ENCODE results near the gene FAM240A. TPM values are rescaled to one million over a fixed set of nuclear protein-coding genes. Genes with fewer than 3 reads are reported as not detected.

Gene FAM240A
- total RNA-seq, 2 experiments from 2014 or later, result not detected

- Mint-ChIP-seq H3K9me3 (no peaks in the 10 kb centered on the region), H3K4me1 (ENCODE audit: low read depth) (no peaks in the 10 kb centered on the region), H3K27ac (no peak overlapping the region), H3K27me3 (no peaks in the 10 kb centered on the region), H3K4me3 (no peak overlapping the region), H3K36me3 (ENCODE audit: low read depth) (peaks cover 24% of the 10 kb centered on the region)
- ChIA-PET CTCF (no interaction called here), POLR2A (no interaction called here)
- Histone ChIP-seq H3K4me3 (ENCODE audit: low read length) (no peak overlapping the region), H3K27ac (ENCODE audit: low read depth in 1 of 2, low read length in 2 of 2) (no peak overlapping the region), H3K9me3 (ENCODE audit: control insufficient read depth in 1 of 2, insufficient read depth in 1 of 2, low read length in 2 of 2) (no peaks in the 10 kb centered on the region), H3K4me1 (ENCODE audit: insufficient read depth, low read length) (no peaks in the 10 kb centered on the region), H3K27me3 (ENCODE audit: control insufficient read depth in 1 of 2, insufficient read depth in 2 of 2, low read length in 2 of 2) (no peaks in the 10 kb centered on the region), H3K36me3 (ENCODE audit: insufficient read depth, low read length) (peaks cover 4% of the 10 kb centered on the region)
- DNase-seq, result peak in 2 of 14 experiments; percentile 0 to 7
- no peak for TF ChIP-seq CTCF (IDR thresholded peaks at IDR 0.05)
- no peak for ATAC-seq (ENCODE audit: poor library complexity)
- intact Hi-C loops (cut with DNase I, micrococcal nuclease), result no loop called here
Measured at GRCh38 chr3:46669191-46669999, 57.1 kb downstream of the FAM240A start.

GRCh38 chr3:46670000-46670890, 57.9 kb downstream of the FAM240A start:
- Mint-ChIP-seq H3K4me1 (ENCODE audit: low read depth) (no peaks in the 10 kb centered on the region), H3K27ac (no peak overlapping the region), H3K36me3 (ENCODE audit: low read depth) (peaks cover 33% of the 10 kb centered on the region), H3K4me3 (no peak overlapping the region), H3K9me3 (no peaks in the 10 kb centered on the region), H3K27me3 (no peaks in the 10 kb centered on the region)
- H3K9me3 ChIP-seq (ENCODE audit: control insufficient read depth in 1 of 2, insufficient read depth in 1 of 2, low read length in 2 of 2), result no peaks in the 10 kb centered on the region
- ChIA-PET POLR2A (no interaction called here), CTCF (no interaction called here)
- peak in 1 of 14 experiments; percentile 4 for DNase-seq
- no peak overlapping the region for H3K4me3 ChIP-seq (ENCODE audit: low read length)
- peaks cover 8% of the 10 kb centered on the region for H3K36me3 ChIP-seq (ENCODE audit: insufficient read depth, low read length)
- no peaks in the 10 kb centered on the region for H3K4me1 ChIP-seq (ENCODE audit: insufficient read depth, low read length)
- H3K27ac ChIP-seq (ENCODE audit: low read depth in 1 of 2, low read length in 2 of 2), result no peak overlapping the region
- no peak for ATAC-seq (ENCODE audit: poor library complexity)
- H3K27me3 ChIP-seq (ENCODE audit: control insufficient read depth in 1 of 2, insufficient read depth in 2 of 2, low read length in 2 of 2), result no peaks in the 10 kb centered on the region
- intact Hi-C loops (cut with DNase I, micrococcal nuclease), result no loop called here
- no peak for TF ChIP-seq CTCF (IDR thresholded peaks at IDR 0.05)

GRCh38 chr3:46670891-46671427, 58.6 kb downstream of the FAM240A start:
- POLR2A ChIA-PET, result no interaction called here
- Mint-ChIP-seq H3K27me3 (no peaks in the 10 kb centered on the region), H3K27ac (no peak overlapping the region), H3K36me3 (ENCODE audit: low read depth) (peaks cover 38% of the 10 kb centered on the region), H3K4me3 (no peak overlapping the region), H3K9me3 (no peaks in the 10 kb centered on the region), H3K4me1 (ENCODE audit: low read depth) (no peaks in the 10 kb centered on the region)
- ATAC-seq (ENCODE audit: poor library complexity), result no peak
- no peaks in the 10 kb centered on the region for H3K4me1 ChIP-seq (ENCODE audit: insufficient read depth, low read length)
- no peak for DNase-seq
- H3K27ac ChIP-seq (ENCODE audit: low read depth in 1 of 2, low read length in 2 of 2), result no peak overlapping the region
- no peaks in the 10 kb centered on the region for H3K9me3 ChIP-seq (ENCODE audit: control insufficient read depth in 1 of 2, insufficient read depth in 1 of 2, low read length in 2 of 2)
- TF ChIP-seq CTCF (IDR thresholded peaks at IDR 0.05), result no peak
- intact Hi-C loops (cut with DNase I, micrococcal nuclease), result no loop called here
- H3K4me3 ChIP-seq (ENCODE audit: low read length), result no peak overlapping the region
- CTCF ChIA-PET, result no interaction called here
- H3K27me3 ChIP-seq (ENCODE audit: control insufficient read depth in 1 of 2, insufficient read depth in 2 of 2, low read length in 2 of 2), result no peaks in the 10 kb centered on the region
- peaks cover 9% of the 10 kb centered on the region for H3K36me3 ChIP-seq (ENCODE audit: insufficient read depth, low read length)
